H1 (cell line): ENCODE data around the gene ANGPTL2. TPM values are rescaled to one million over a fixed set of nuclear protein-coding genes. Genes with fewer than 3 reads are reported as not detected.

ENCODE experiments used
- CTCF ChIA-PET: fragments of 300-600 bp; sonication (Branson Sonifier 250); formaldehyde crosslinking; loops from one replicate; lab custom pipeline; 2021; ENCODE audit not compliant: partially characterized antibody; lab: Charles Lee
- POLR2A ChIA-PET: fragments of 300-600 bp; sonication (Branson Sonifier 250); formaldehyde crosslinking; loops from one replicate; lab custom pipeline; 2021; ENCODE audit warnings: inconsistent platforms; ENCODE audit not compliant: partially characterized antibody; lab: Charles Lee
- DNase-seq, 2 experiments: peaks; one replicate each; pipeline versions ENCODE4 v3.0.0 to v3.0.0-alpha.2; 2010 to 2022; ENCODE audit warnings: low spot score in 2 of 2, low read depth in 1 of 2, mixed read lengths in 1 of 2
- FAIRE-seq: peaks from 2 replicates; lab custom pipeline; 2011; peaks lifted over from hg19 to GRCh38; lab: Jason Lieb, UNC
- H2AFZ ChIP-seq: 2 replicates; pipeline ENCODE4 v1.8.1; 2012; ENCODE audit warnings: low read length, inconsistent platforms
- H2AK5ac ChIP-seq: 2 replicates; pipeline ENCODE4 v1.6.1; 2013; ENCODE audit warnings: low read depth, low read length
- H2BK120ac ChIP-seq: replicated peaks from 2 replicates; pipeline ENCODE3; 2013; ENCODE audit warnings: low read depth, low read length, inconsistent platforms
- H2BK12ac ChIP-seq: 2 replicates; pipeline ENCODE4 v1.6.1; 2013; ENCODE audit warnings: low read depth, low read length
- H2BK15ac ChIP-seq: 2 replicates; pipeline ENCODE4 v1.6.1; 2013; ENCODE audit warnings: low read length
- H2BK20ac ChIP-seq: 2 replicates; pipeline ENCODE4 v1.6.1; 2013; ENCODE audit warnings: low read length
- H2BK5ac ChIP-seq: 2 replicates; pipeline ENCODE4 v1.6.1; 2013; ENCODE audit warnings: low read depth, low read length
- H3K14ac ChIP-seq: 2 replicates; pipeline ENCODE4 v1.6.1; 2013; ENCODE audit warnings: inconsistent platforms; ENCODE audit not compliant: insufficient read length
- H3K18ac ChIP-seq: 2 replicates; pipeline ENCODE4 v1.6.1; 2013; ENCODE audit warnings: low read length; ENCODE audit errors: extremely low read depth
- H3K23ac ChIP-seq: 2 replicates; pipeline ENCODE4 v1.6.1; 2013; ENCODE audit warnings: inconsistent platforms; ENCODE audit not compliant: insufficient read length
- H3K23me2 ChIP-seq: 2 replicates; pipeline ENCODE4 v1.6.1; 2013; ENCODE audit warnings: low read depth, low read length
- H3K27ac ChIP-seq: 2 replicates; pipeline ENCODE4 v1.6.1; 2011; ENCODE audit warnings: low read depth, low read length, inconsistent platforms
- H3K27me3 ChIP-seq, 4 experiments: replicated peaks in 1 of 4; 1 replicate in 1 of 4; 2 replicates in 3 of 4; pipeline versions ENCODE4 v1.6.1 to v1.8.1; 2011 to 2013; ENCODE audit warnings: low read length in 3 of 4, mild to moderate bottlenecking in 3 of 4, inconsistent platforms in 2 of 4, mixed read lengths in 2 of 4, moderate library complexity in 1 of 4; ENCODE audit not compliant: control insufficient read depth in 3 of 4, insufficient read depth in 3 of 4; ENCODE audit errors: extremely low read depth in 1 of 4
- H3K36me3 ChIP-seq, 4 experiments: 2 replicates each; pipeline versions ENCODE4 v1.6.1 to v1.8.1; 2011 to 2013; ENCODE audit warnings: mild to moderate bottlenecking in 4 of 4, low read length in 3 of 4, moderate library complexity in 2 of 4, control low read depth in 1 of 4, inconsistent platforms in 1 of 4; ENCODE audit not compliant: insufficient read depth in 4 of 4, control insufficient read depth in 2 of 4
- H3K4ac ChIP-seq: replicated peaks from 2 replicates; pipeline ENCODE3; 2013; ENCODE audit warnings: low read length, low read depth, mixed read lengths, inconsistent platforms; ENCODE audit not compliant: insufficient read length
- H3K4me1 ChIP-seq, 4 experiments: replicated peaks in 1 of 4; 1 replicate in 1 of 4; 2 replicates in 3 of 4; pipeline versions ENCODE4 v1.6.1 to v1.8.1; 2011 to 2013; ENCODE audit warnings: low read length in 3 of 4, inconsistent platforms in 2 of 4, mixed read lengths in 1 of 4; ENCODE audit not compliant: insufficient read depth in 4 of 4, control insufficient read depth in 3 of 4
- H3K4me2 ChIP-seq, 2 experiments: 2 replicates each; pipeline versions ENCODE4 v1.6.1 to v1.8.1; 2011 to 2013; ENCODE audit warnings: low read depth in 2 of 2, low read length in 2 of 2, control low read depth in 1 of 2, inconsistent platforms in 1 of 2, mild to moderate bottlenecking in 1 of 2; ENCODE audit not compliant: insufficient read depth in 1 of 2
- H3K4me3 ChIP-seq, 4 experiments: fragments of 200-600, 300-600 bp in 1 of 4; sonication (generic), shearing (Covaris generic), sonication (Bioruptor Twin) in 1 of 4; 2 replicates each; pipeline versions ENCODE4 v1.5.1 to v1.8.1; 2011 to 2016; ENCODE audit warnings: low read length in 4 of 4, low read depth in 3 of 4, control low read depth in 2 of 4, inconsistent platforms in 2 of 4, mild to moderate bottlenecking in 2 of 4, mixed read lengths in 1 of 4, moderate library complexity in 1 of 4; ENCODE audit not compliant: insufficient read depth in 2 of 4; ENCODE audit errors: extremely low read depth in 1 of 4
- H3K56ac ChIP-seq: replicated peaks from 2 replicates; pipeline ENCODE3; 2013; ENCODE audit warnings: low read depth, mild to moderate bottlenecking, mixed read lengths, low read length, inconsistent platforms; ENCODE audit not compliant: insufficient read length
- H3K79me1 ChIP-seq: 2 replicates; pipeline ENCODE4 v1.6.1; 2013; ENCODE audit warnings: low read depth, low read length, control low read depth
- H3K79me2 ChIP-seq, 2 experiments: 2 replicates each; pipeline versions ENCODE4 v1.6.1 to v1.8.1; 2012 to 2013; ENCODE audit warnings: low read length in 2 of 2, mild to moderate bottlenecking in 2 of 2, inconsistent platforms in 1 of 2; ENCODE audit not compliant: insufficient read depth in 2 of 2, control insufficient read depth in 1 of 2
- H3K9ac ChIP-seq, 4 experiments: replicated peaks in 1 of 4; 1 replicate in 1 of 4; 2 replicates in 3 of 4; pipeline versions ENCODE4 v1.6.1 to v1.8.1; 2011 to 2013; ENCODE audit warnings: low read depth in 3 of 4, low read length in 3 of 4, control low read depth in 2 of 4, mild to moderate bottlenecking in 2 of 4, moderate library complexity in 2 of 4, inconsistent platforms in 1 of 4; ENCODE audit errors: extremely low read depth in 1 of 4
- H3K9me3 ChIP-seq, 2 experiments: 2 replicates each; pipeline versions ENCODE4 v1.6.1 to v1.8.1; 2012 to 2013; ENCODE audit warnings: mild to moderate bottlenecking in 2 of 2, moderate library complexity in 2 of 2, control low read depth in 1 of 2, inconsistent platforms in 1 of 2, low read depth in 1 of 2, low read length in 1 of 2, mixed read lengths in 1 of 2; ENCODE audit not compliant: insufficient read depth in 2 of 2
- H4K20me1 ChIP-seq, 2 experiments: replicated peaks in 1 of 2; 2 replicates each; pipeline versions ENCODE3 to v1.8.1; 2011 to 2013; ENCODE audit warnings: inconsistent platforms in 2 of 2, low read length in 2 of 2, mild to moderate bottlenecking in 1 of 2; ENCODE audit not compliant: insufficient read depth in 2 of 2, control insufficient read depth in 1 of 2
- H4K5ac ChIP-seq: 2 replicates; pipeline ENCODE4 v1.6.1; 2013; ENCODE audit warnings: low read length, low read depth, mixed read lengths, inconsistent platforms; ENCODE audit not compliant: insufficient read length
- H4K8ac ChIP-seq: 2 replicates; pipeline ENCODE4 v1.8.0; 2013; ENCODE audit warnings: mild to moderate bottlenecking, moderate library complexity, low read length, inconsistent platforms; ENCODE audit not compliant: insufficient read depth; ENCODE audit errors: extremely low read depth
- H4K91ac ChIP-seq: replicated peaks from 2 replicates; pipeline ENCODE3; 2013; ENCODE audit warnings: low read length, mixed read lengths, inconsistent platforms; ENCODE audit not compliant: insufficient read length
- CHD1 ChIP-seq: IDR thresholded peaks from 2 replicates; pipeline ENCODE4 v1.6.1; 2012; ENCODE audit warnings: low read depth, low read length, improper control_type of control experiment
- MAX ChIP-seq: IDR thresholded peaks from 2 replicates; pipeline ENCODE4 v1.6.1; 2012; ENCODE audit warnings: inconsistent platforms
- NRF1 ChIP-seq: IDR thresholded peaks from 2 replicates; pipeline ENCODE4 v1.6.1; 2011; ENCODE audit warnings: mild to moderate bottlenecking, low read depth, low read length, improper control_type of control experiment
- SIN3A ChIP-seq, 2 experiments: IDR thresholded peaks in 1 of 2; conservative IDR thresholded peaks in 1 of 2; 2 replicates each; pipeline ENCODE4 v1.6.1; 2011 to 2012; ENCODE audit warnings: low read length in 2 of 2, improper control_type of control experiment in 1 of 2, low read depth in 1 of 2, mild to moderate bottlenecking in 1 of 2
- SRF ChIP-seq: IDR thresholded peaks from 2 replicates; pipeline ENCODE4 v1.6.1; 2011; ENCODE audit warnings: mild to moderate bottlenecking, low read depth, low read length, moderate library complexity
- TEAD4 ChIP-seq: IDR thresholded peaks from 2 replicates; pipeline ENCODE4 v1.6.1; 2012; ENCODE audit warnings: low read depth, low read length, inconsistent platforms, mixed read lengths
- USF2 ChIP-seq: IDR thresholded peaks from 2 replicates; pipeline ENCODE4 v1.6.1; 2011; ENCODE audit warnings: low read length, improper control_type of control experiment
- YY1 ChIP-seq: IDR thresholded peaks from 2 replicates; pipeline ENCODE4 v1.6.1; 2011; ENCODE audit warnings: low read depth, mild to moderate bottlenecking, low read length
- WGBS, 2 experiments: shearing (Covaris generic) in 1 of 2; methylation state at CpG; one replicate each; pipeline versions ENCODE4 v1.1.6 to v1.1.7; 2013 to 2015; ENCODE audit warnings: low lambda C conversion rate in 2 of 2, mixed read lengths in 2 of 2, inconsistent platforms in 1 of 2, low coverage in 1 of 2, missing lambda C conversion rate in 1 of 2; ENCODE audit not compliant: insufficient replicate concordance in 2 of 2, insufficient coverage in 1 of 2, insufficient read length in 1 of 2; ENCODE audit errors: extremely low coverage in 1 of 2, missing lambda C conversion rate in 1 of 2; 5-methylcytosine and 5-hydroxymethylcytosine counted together
- polyA plus RNA-seq, 7 experiments: library from polyadenylated mRNA; depleted of rRNA in 3 of 7; stranded (reverse) in 5 of 7; unstranded in 2 of 7; fragments of >200 nt in 5 of 7; fragments of 200-250 nt in 2 of 7; gene quantifications; 1 replicate in 5 of 7; 2 replicates in 1 of 7; 4 replicates in 1 of 7; pipeline versions ENCODE4 v1.2.1 to v1.2.3, GENCODE V29; 2011 to 2013; ENCODE audit warnings: missing spikeins in 2 of 7, mixed read lengths in 2 of 7
- total RNA-seq: library from RNA; stranded (reverse); fragmentation: NEBNext Ultra II Directional; extraction: Animal tissue kit (Norgen Biotek cat#: 25700); gene quantifications from 2 replicates; pipeline ENCODE4 v1.2.1, GENCODE V29; 2021

Gene ANGPTL2
- total and polyA plus RNA-seq, 2 of the 8 experiments (the other 6 are each of a cell fraction or from before 2014, with no cell fraction given): 9.0 to 10.6 TPM

GRCh38 chr9:127121628-127122175 is 733 bp downstream of the ANGPTL2 start:
- H2BK5ac ChIP-seq: peak overlapping the region; percentile 69; the same call in 1 of the 2 replicates
- peaks cover 2 to 10% of the 10 kb centered on the region in 2 experiments for H4K20me1 ChIP-seq
- no peaks in the 10 kb centered on the region for H3K9me3 ChIP-seq
- H3K14ac ChIP-seq: no peak overlapping the region
- WGBS, 2 experiments: 22% methylated on average over 20 of the region's 20 CpGs; no CpG with 5 or more reads in 1 of the 2 experiments
- no peak overlapping the region for H4K5ac ChIP-seq
- no peaks in the 10 kb centered on the region; a peak in 1 of 8 replicates for H3K36me3 ChIP-seq
- CTCF ChIA-PET: interaction anchor here (0.7 to 2.3 kb wide), 12 partner anchors 10 to 156 kb away, joined by 3 to 14 read pairs (median 4); no protein-coding TSS in a partner anchor
- no peak for TF ChIP-seq SRF
- TF ChIP-seq SIN3A (conservative IDR thresholded peaks at IDR 0.05 in 1 of 2, IDR thresholded peaks at IDR 0.05 in 1 of 2; ENCODE audit: low read depth in 1 of 2, low read length in 2 of 2): peak in 1 of 2 experiments; percentile 45; a peak in 1 of 4 replicates
- no peak for TF ChIP-seq CHD1
- no peak for TF ChIP-seq TEAD4
- no peak for TF ChIP-seq YY1
- TF ChIP-seq NRF1: no peak
- peak; percentile 36; the same call in 1 of the 2 replicates for TF ChIP-seq MAX
- 0 out of 2 replicates have a peak, but pooled peaks have one; percentile 1 for TF ChIP-seq USF2
- no peak overlapping the region for H3K23ac ChIP-seq
- peaks cover 0 to 4% of the 10 kb centered on the region in 2 experiments; a peak in 1 of 4 replicates for H3K79me2 ChIP-seq
- H3K4me1 ChIP-seq: peaks cover 9 to 20% (median 13%) of the 10 kb centered on the region in 4 experiments
- peaks cover 2% of the 10 kb centered on the region; the same call in 1 of the 2 replicates for H3K79me1 ChIP-seq
- H3K27me3 ChIP-seq: no peaks in the 10 kb centered on the region; a peak in 2 of 7 replicates
- no peak overlapping the region for H2BK120ac ChIP-seq
- H2BK12ac ChIP-seq: peak overlapping the region; percentile 78; the same call in 1 of the 2 replicates
- H2BK15ac ChIP-seq: 0 out of 2 replicates have a peak overlapping the region, but pooled peaks have one; percentile 50
- peaks cover 13% of the 10 kb centered on the region for H3K23me2 ChIP-seq
- peak in 1 of 2 experiments; percentile 60 for DNase-seq
- H3K9ac ChIP-seq: peak overlapping the region; percentile 14 to 72 (median 41); a peak in 6 of 7 replicates
- POLR2A ChIA-PET: interaction anchor here (0.9 to 3.1 kb wide), 4 partner anchors 10 to 303 kb away, joined by 3 to 15 read pairs (median 10); partner anchors contain the start of gene ZNF79
- H3K27ac ChIP-seq: no peak overlapping the region
- no peak overlapping the region for H3K4ac ChIP-seq
- no peak overlapping the region for H4K91ac ChIP-seq
- H3K4me3 ChIP-seq: peak overlapping the region; percentile 47 to 69 (median 64)
- peak overlapping the region; percentile 88 to 94 for H3K4me2 ChIP-seq
- FAIRE-seq: no peak
- no peak overlapping the region for H2AK5ac ChIP-seq
- H3K56ac ChIP-seq: no peak overlapping the region
- no peak overlapping the region for H2AFZ ChIP-seq
- peak overlapping the region; percentile 92 for H3K18ac ChIP-seq
- H4K8ac ChIP-seq: no peak overlapping the region
- H2BK20ac ChIP-seq: no peak overlapping the region
